H9 (cell line): ENCODE data around the gene CEP128. TPM values are rescaled to one million over a fixed set of nuclear protein-coding genes. Genes with fewer than 3 reads are reported as not detected.

ENCODE experiments used
- DNase-seq: peaks from one replicate; pipeline ENCODE4 v3.0.0-alpha.2; 2017
- H2AFZ ChIP-seq: one replicate; pipeline ENCODE4 v1.6.1; 2013; ENCODE audit warnings: mild to moderate bottlenecking, low read length, control low read depth, moderate library complexity
- H2AK5ac ChIP-seq: 2 replicates; pipeline ENCODE4 v1.6.1; 2013; ENCODE audit warnings: low read length, control low read depth, mixed read lengths; ENCODE audit not compliant: insufficient read length
- H2BK120ac ChIP-seq: one replicate; pipeline ENCODE4 v1.6.1; 2013; ENCODE audit warnings: low read depth, mild to moderate bottlenecking, low read length, control low read depth, inconsistent platforms; ENCODE audit not compliant: poor library complexity, severe bottlenecking
- H2BK12ac ChIP-seq: 2 replicates; pipeline ENCODE4 v1.6.1; 2013; ENCODE audit warnings: low read length, control low read depth, mixed read lengths, low read depth; ENCODE audit not compliant: insufficient read length
- H2BK15ac ChIP-seq: 2 replicates; pipeline ENCODE4 v1.6.1; 2013; ENCODE audit warnings: low read depth, low read length, control low read depth
- H2BK20ac ChIP-seq: one replicate; pipeline ENCODE4 v1.6.1; 2013; ENCODE audit warnings: low read depth, mild to moderate bottlenecking, low read length, control low read depth, inconsistent platforms; ENCODE audit not compliant: poor library complexity, severe bottlenecking
- H2BK5ac ChIP-seq: 2 replicates; pipeline ENCODE4 v1.6.1; 2013; ENCODE audit warnings: low read length, control low read depth, mixed read lengths; ENCODE audit not compliant: insufficient read length
- H3K14ac ChIP-seq: 2 replicates; pipeline ENCODE4 v1.6.1; 2013; ENCODE audit warnings: low read length, control low read depth; ENCODE audit not compliant: insufficient read depth
- H3K18ac ChIP-seq: 2 replicates; pipeline ENCODE4 v1.6.1; 2013; ENCODE audit warnings: low read depth, mild to moderate bottlenecking, mixed read lengths, low read length, control low read depth; ENCODE audit not compliant: insufficient read length
- H3K23ac ChIP-seq: 2 replicates; pipeline ENCODE4 v1.6.1; 2013; ENCODE audit warnings: low read length, control low read depth, mixed read lengths, low read depth; ENCODE audit not compliant: insufficient read length
- H3K23me2 ChIP-seq: 2 replicates; pipeline ENCODE4 v1.6.1; 2013; ENCODE audit warnings: low read depth, mild to moderate bottlenecking, mixed read lengths, low read length, control low read depth; ENCODE audit not compliant: insufficient read length, poor library complexity, severe bottlenecking
- H3K27ac ChIP-seq: 2 replicates; pipeline ENCODE4 v1.5.1; 2013; ENCODE audit warnings: low read length, control low read depth, mixed read lengths, low read depth; ENCODE audit not compliant: insufficient read length
- H3K27me3 ChIP-seq: 2 replicates; pipeline ENCODE4 v1.6.1; 2013; ENCODE audit warnings: low read length, control low read depth, inconsistent platforms; ENCODE audit not compliant: insufficient read depth
- H3K4ac ChIP-seq: 2 replicates; pipeline ENCODE4 v1.6.1; 2013; ENCODE audit warnings: low read depth, mild to moderate bottlenecking, control low read depth, inconsistent platforms, low read length, moderate library complexity
- H3K4me1 ChIP-seq: 2 replicates; pipeline ENCODE4 v1.6.1; 2013; ENCODE audit warnings: low read length, control low read depth, inconsistent platforms; ENCODE audit not compliant: insufficient read depth
- H3K4me2 ChIP-seq: 2 replicates; pipeline ENCODE4 v1.6.1; 2013; ENCODE audit warnings: low read length, control low read depth, mixed read lengths; ENCODE audit not compliant: insufficient read length, insufficient read depth
- H3K56ac ChIP-seq: 2 replicates; pipeline ENCODE4 v1.6.1; 2013; ENCODE audit warnings: low read depth, mild to moderate bottlenecking, mixed read lengths, low read length, control low read depth; ENCODE audit not compliant: insufficient read length
- H3K79me1 ChIP-seq: 2 replicates; pipeline ENCODE4 v1.6.1; 2013; ENCODE audit warnings: low read depth, mild to moderate bottlenecking, moderate library complexity, low read length, control low read depth, inconsistent platforms; ENCODE audit not compliant: insufficient read depth, poor library complexity, severe bottlenecking
- H3K79me2 ChIP-seq: 2 replicates; pipeline ENCODE4 v1.6.1; 2013; ENCODE audit warnings: low read length, control low read depth, inconsistent platforms; ENCODE audit not compliant: insufficient read depth
- H3K9ac ChIP-seq: 2 replicates; pipeline ENCODE4 v1.6.1; 2013; ENCODE audit warnings: low read length, control low read depth, mixed read lengths; ENCODE audit not compliant: insufficient read length; ENCODE audit errors: extremely low read depth
- H3K9me3 ChIP-seq: one replicate; pipeline ENCODE4 v1.6.1; 2013; ENCODE audit warnings: low read depth, low read length, inconsistent platforms; ENCODE audit not compliant: control insufficient read depth
- H3T11ph ChIP-seq: one replicate; pipeline ENCODE4 v1.6.1; 2013; ENCODE audit warnings: mild to moderate bottlenecking, low read length, control low read depth, inconsistent platforms
- H4K20me1 ChIP-seq: one replicate; pipeline ENCODE4 v1.6.1; 2013; ENCODE audit not compliant: control insufficient read depth, insufficient read length, insufficient read depth
- H4K5ac ChIP-seq: 2 replicates; pipeline ENCODE4 v1.6.1; 2013; ENCODE audit warnings: low read depth, mild to moderate bottlenecking, mixed read lengths, low read length, control low read depth; ENCODE audit not compliant: insufficient read length
- H4K8ac ChIP-seq: replicated peaks from 2 replicates; pipeline ENCODE4 v1.6.1; 2013; ENCODE audit warnings: low read length, control low read depth, mixed read lengths, low read depth; ENCODE audit not compliant: insufficient read length
- H4K91ac ChIP-seq: 2 replicates; pipeline ENCODE4 v1.6.1; 2013; ENCODE audit warnings: low read depth, mild to moderate bottlenecking, moderate library complexity, mixed read lengths, low read length, control low read depth; ENCODE audit not compliant: insufficient read length
- H3K27ac Mint-ChIP-seq, 3 experiments: 2 replicates in 2 of 3; 3 replicates in 1 of 3; pipeline ENCODE4 v1.8.0; 2020 to 2021; ENCODE audit warnings: mixed read lengths in 3 of 3, mild to moderate bottlenecking in 1 of 3, moderate library complexity in 1 of 3
- H3K27me3 Mint-ChIP-seq: 2 replicates; pipeline ENCODE4 v1.8.0; 2021; ENCODE audit warnings: low read depth, mild to moderate bottlenecking, moderate library complexity, mixed read lengths
- H3K36me3 Mint-ChIP-seq, 3 experiments: 2 replicates in 2 of 3; 3 replicates in 1 of 3; pipeline ENCODE4 v1.8.0; 2020 to 2021; ENCODE audit warnings: low read depth in 3 of 3, mixed read lengths in 3 of 3; ENCODE audit not compliant: insufficient read depth in 1 of 3
- H3K4me1 Mint-ChIP-seq, 2 experiments: 2 replicates each; pipeline ENCODE4 v1.8.0; 2020; ENCODE audit warnings: mixed read lengths in 2 of 2
- H3K4me3 Mint-ChIP-seq, 2 experiments: 2 replicates in 1 of 2; 3 replicates in 1 of 2; pipeline ENCODE4 v1.8.0; 2020 to 2021; ENCODE audit warnings: mild to moderate bottlenecking in 2 of 2, mixed read lengths in 2 of 2, moderate library complexity in 1 of 2
- H3K9me3 Mint-ChIP-seq, 2 experiments: 2 replicates in 1 of 2; 3 replicates in 1 of 2; pipeline ENCODE4 v1.8.0; 2020; ENCODE audit warnings: mild to moderate bottlenecking in 2 of 2, mixed read lengths in 2 of 2, moderate library complexity in 1 of 2
- WGBS: extraction: QIAGEN DNeasy Blood & Tissue Kit; methylation state at CpG from one replicate; pipeline ENCODE4 v1.1.7; 2013; ENCODE audit warnings: missing lambda C conversion rate, low lambda C conversion rate, mixed read lengths; ENCODE audit not compliant: insufficient read length; ENCODE audit errors: extremely low coverage; 5-methylcytosine and 5-hydroxymethylcytosine counted together
- total RNA-seq: library from RNA; stranded (reverse); gene quantifications from 2 replicates; pipeline ENCODE4 v1.2.1, GENCODE V29; 2021
- TF ChIP-seq, protein P1 (sequence below): fragments of 200-600 bp; sonication (generic); conservative IDR thresholded peaks from 3 replicates; pipeline ENCODE4 v1.8.0; 2021; ENCODE audit warnings: antibody characterized with exemption, mild to moderate bottlenecking

Gene CEP128
- total RNA-seq, 1 experiment from 2014 or later: 16.3 TPM

DNA sequence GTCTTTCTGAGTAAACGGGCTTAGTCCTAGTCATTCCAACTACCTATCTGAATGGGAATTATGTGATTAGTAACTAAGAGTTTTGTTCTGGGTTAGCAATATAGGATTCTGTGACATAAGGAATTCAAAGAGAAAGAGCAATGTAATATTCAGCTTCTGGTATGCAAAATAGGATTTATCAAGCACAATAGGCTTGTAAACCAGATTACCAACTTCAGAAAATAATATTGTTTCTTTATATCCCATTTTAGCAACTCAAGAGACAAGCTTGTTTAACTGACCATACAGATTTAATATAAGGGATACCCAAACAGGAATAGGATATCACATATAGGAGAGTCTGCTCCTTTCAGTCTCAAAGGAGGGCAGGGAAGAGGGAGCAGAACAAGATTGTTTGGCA, 240.9 kb downstream of the CEP128 start:
- TF ChIP-seq, protein P1, sequence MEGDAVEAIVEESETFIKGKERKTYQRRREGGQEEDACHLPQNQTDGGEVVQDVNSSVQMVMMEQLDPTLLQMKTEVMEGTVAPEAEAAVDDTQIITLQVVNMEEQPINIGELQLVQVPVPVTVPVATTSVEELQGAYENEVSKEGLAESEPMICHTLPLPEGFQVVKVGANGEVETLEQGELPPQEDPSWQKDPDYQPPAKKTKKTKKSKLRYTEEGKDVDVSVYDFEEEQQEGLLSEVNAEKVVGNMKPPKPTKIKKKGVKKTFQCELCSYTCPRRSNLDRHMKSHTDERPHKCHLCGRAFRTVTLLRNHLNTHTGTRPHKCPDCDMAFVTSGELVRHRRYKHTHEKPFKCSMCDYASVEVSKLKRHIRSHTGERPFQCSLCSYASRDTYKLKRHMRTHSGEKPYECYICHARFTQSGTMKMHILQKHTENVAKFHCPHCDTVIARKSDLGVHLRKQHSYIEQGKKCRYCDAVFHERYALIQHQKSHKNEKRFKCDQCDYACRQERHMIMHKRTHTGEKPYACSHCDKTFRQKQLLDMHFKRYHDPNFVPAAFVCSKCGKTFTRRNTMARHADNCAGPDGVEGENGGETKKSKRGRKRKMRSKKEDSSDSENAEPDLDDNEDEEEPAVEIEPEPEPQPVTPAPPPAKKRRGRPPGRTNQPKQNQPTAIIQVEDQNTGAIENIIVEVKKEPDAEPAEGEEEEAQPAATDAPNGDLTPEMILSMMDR: no peak
- WGBS: no CpG with 5 or more reads among the region's 1 CpG
- no peak overlapping the region for H2BK5ac ChIP-seq
- Mint-ChIP-seq H3K9me3 (no peaks in the 10 kb centered on the region; a peak in 1 of 5 replicates), H3K36me3 (no peaks in the 10 kb centered on the region), H3K4me1 (no peaks in the 10 kb centered on the region), H3K27ac (peak overlapping the region in 2 of 3 experiments; percentile 53 to 57; a peak in 1 of 7 replicates), H3K4me3 (no peak overlapping the region), H3K27me3 (no peaks in the 10 kb centered on the region)
- no peak overlapping the region for H3K4me2 ChIP-seq
- no peaks in the 10 kb centered on the region for H3K9me3 ChIP-seq
- H4K5ac ChIP-seq: no peak overlapping the region
- H3K27ac ChIP-seq: no peak overlapping the region
- no peaks in the 10 kb centered on the region for H3K27me3 ChIP-seq
- no peak overlapping the region for H2BK120ac ChIP-seq
- H3K56ac ChIP-seq: no peak overlapping the region
- H2AFZ ChIP-seq: no peak overlapping the region
- H3K9ac ChIP-seq: no peak overlapping the region
- H3K4me1 ChIP-seq: no peaks in the 10 kb centered on the region; the same call in 1 of the 2 replicates
- H2BK20ac ChIP-seq: no peak overlapping the region
- H3K23me2 ChIP-seq: no peaks in the 10 kb centered on the region
- no peaks in the 10 kb centered on the region for H3K79me1 ChIP-seq
- H3K4ac ChIP-seq: no peak overlapping the region
- no peak overlapping the region for H3K23ac ChIP-seq
- no peak overlapping the region for H4K8ac ChIP-seq
- no peak overlapping the region for H2BK12ac ChIP-seq
- no peak for DNase-seq
- H3K79me2 ChIP-seq: no peaks in the 10 kb centered on the region
- no peak overlapping the region for H4K91ac ChIP-seq
- H3K18ac ChIP-seq: no peak overlapping the region
- no peak overlapping the region for H2BK15ac ChIP-seq
- H2AK5ac ChIP-seq: no peak overlapping the region
- H4K20me1 ChIP-seq: no peaks in the 10 kb centered on the region
- H3T11ph ChIP-seq: no peak overlapping the region
- H3K14ac ChIP-seq: peak overlapping the region; percentile 71; the same call in 1 of the 2 replicates
